HG03432 (cell line): ENCODE measurements around the gene EFEMP2.
"Not testable (repeated sequence)": the region's sequence is repeated elsewhere in the genome, so short reads cannot be mapped to it uniquely, and the experiment has no call there.

ENCODE experiments used
- ATAC-seq: cut with Tn5 transposase; IDR thresholded peaks from one replicate; pipeline ENCODE4 v1.9.1; 2021; ENCODE audit warnings: mild to moderate bottlenecking, moderate library complexity; ENCODE audit not compliant: unreplicated experiment

EFEMP2 gene

DNA sequence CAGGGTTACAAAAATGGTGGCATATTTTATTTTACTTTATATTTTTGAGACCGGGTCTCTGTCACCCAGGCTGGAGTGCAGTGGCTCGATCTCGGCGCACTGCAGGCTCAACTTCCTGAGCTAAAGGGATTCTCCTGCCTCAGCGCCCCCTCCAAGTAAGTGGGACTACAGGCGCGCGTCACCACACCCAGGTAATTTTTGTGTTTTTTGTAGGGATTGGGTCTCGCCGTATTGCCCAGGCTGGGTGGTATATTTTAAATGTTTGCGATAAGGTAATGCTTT is 28.2 kb upstream of the EFEMP2 start:
- ATAC-seq: no peak

DNA sequence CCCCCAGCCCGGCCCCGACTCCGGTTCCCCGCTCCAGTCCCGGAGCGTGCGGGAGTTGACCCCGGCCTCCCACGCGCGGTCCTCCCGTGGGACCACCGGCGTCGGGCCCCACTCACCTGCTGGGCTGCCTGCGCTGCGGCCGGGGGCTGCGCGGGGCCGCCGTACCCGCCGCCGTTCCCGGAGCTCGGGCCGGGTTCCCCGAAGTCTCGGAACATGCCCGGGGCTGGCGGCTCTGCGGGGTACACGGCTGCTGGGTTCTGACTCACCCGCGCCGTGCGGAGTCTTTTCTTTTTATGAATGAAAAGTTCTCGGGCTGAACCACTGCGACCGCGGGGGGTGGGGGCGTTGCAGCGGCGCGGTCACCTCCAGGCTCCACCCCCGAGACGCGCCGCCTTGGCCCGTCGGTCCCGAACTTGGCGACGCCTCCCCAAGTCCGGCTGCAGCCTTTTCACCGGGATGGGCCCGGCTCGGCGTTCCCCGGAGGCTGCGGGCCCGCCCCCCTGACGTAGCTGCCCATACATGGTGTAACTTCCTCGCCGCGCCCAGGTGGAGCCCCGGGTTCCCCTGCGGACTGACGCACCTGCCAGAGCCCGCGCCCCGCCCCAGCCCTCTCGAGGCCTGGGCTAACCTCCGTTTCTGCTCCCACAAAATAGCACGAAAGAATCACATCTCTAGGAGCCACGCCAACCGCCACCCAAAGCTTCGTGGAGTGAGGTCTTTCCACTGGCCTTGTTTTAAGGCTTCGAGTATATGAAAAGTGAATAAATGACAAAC is 27.7 kb upstream of the EFEMP2 start, which contains the start of gene FOSL1:
FOSL1 (minus strand) TSS at position 264 of the 774 bp plus-strand sequence; CDS start at position 215, 49 bp downstream.
- ATAC-seq: peak; percentile 78

- ATAC-seq: peak; percentile 2
Observed at GRCh38 chr11:65899356-65900124, 26.9 kb upstream of the EFEMP2 start.

DNA sequence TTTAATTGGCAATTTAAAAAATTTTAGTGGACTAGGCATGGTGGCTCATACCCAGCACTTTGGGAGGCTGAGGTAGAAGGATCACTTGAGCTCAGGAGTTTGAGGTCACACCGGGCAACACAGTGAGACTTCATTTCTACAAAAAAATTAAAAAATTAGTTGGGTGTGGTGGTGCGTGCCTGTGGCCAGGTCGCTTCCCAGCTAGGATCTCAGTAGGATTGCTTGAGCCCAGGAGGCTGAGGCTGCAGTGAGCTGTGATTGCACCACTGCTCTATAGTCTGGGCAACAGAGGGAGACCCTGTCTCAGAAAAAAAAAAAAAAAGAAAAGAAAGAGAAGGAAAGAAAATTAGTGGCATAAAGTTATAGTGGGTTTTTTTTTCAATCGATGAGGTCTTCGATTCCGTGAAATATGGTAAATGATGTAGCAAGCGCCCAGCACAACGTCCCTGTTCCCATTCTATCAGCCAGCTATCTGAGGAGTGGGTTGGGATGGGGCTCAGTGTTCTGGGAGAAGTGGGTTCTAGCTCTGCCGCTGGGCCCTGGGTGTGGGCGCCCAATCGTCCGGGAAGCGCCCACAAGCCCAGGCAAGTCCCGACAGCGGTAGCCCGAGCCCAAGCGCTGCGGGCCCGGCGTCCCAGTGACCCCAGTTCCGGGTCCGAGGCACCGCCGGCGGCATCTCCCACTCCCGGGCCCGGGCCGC is 26.2 kb upstream of the EFEMP2 start:
- ATAC-seq: no peak

DNA sequence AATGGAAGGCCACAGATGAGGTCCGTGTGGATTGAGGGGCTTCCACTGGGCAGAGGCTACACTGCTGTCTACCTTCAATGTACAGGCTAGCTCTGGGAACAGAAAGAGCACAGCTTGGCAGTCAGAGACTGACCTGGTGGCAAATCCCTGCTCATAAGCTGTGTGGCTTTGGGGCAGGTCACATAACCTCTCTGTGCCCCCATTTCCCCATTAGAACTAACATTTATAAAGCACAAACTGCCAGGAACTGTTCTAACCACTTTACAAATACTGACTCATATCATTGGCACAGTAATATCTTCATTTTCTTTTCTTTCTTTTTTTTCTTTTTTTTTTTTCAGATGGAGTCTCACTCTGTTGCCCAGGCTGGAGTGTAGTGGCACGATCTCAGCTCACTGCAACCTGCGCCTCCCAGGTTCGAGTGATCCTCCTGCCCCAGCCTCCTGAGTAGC is 24.4 kb upstream of the EFEMP2 start:
- ATAC-seq: no peak

- no peak for ATAC-seq
Observed at GRCh38 chr11:65896034-65896999, 23.7 kb upstream of the EFEMP2 start.

DNA sequence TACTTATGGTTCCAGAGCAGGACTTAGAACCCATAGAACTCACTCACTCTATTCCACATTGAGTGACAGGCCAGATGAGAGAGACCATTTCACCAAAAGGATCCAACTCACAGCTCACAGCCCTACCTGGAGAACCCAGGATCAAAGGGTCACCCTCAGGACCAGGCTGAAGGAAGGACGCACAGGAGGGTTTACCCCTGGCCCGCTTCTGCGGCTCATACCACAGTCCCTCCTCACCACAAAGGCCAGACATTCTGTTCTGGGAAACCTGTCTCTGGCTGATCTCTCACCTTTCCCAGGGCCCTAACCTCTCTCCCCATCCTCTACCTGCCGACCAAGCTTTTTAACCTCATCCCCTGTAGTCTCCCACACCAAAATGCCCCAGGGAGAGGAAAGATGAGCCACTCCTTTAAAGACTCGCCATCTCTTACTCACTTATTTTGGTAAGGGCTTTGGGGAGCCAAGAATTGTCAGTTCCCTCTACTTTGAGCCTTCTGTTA is 22.9 kb upstream of the EFEMP2 start:
- ATAC-seq: no peak

- no peak for ATAC-seq
Observed at GRCh38 chr11:65894034-65894591, 21.5 kb upstream of the EFEMP2 start.

DNA sequence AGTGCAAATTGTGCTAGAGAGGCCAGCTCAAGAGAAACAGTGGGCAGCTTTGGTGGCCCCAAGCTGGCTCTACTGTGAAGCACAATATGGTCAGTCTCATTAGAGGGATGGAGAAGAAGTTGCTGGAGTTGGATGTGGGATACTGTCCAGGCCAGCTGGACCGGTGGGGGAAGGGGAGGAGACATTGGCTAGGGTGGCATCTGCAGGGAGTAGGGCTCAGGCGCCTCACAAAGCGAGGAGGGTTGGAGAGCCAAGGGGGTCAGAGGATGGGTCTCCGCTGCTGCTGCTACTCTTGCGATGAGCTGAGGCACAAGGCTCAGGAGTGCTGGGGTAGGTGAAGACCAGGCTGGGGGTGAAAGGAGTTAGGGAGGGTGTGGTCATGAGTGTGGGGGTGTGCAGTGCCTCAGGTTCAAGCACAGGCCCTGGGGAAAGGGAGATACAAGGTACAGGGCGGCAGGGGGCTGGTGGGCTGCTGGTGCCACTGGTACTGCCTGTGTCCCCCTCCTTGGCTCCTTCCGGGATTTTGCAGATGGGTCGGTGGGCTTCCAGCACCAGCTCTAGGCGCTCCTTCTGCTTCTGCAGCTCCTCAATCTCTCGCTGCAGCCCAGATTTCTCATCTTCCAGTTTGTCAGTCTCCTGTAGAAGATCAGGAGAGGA is 20.2 kb upstream of the EFEMP2 start:
- ATAC-seq: no peak

DNA sequence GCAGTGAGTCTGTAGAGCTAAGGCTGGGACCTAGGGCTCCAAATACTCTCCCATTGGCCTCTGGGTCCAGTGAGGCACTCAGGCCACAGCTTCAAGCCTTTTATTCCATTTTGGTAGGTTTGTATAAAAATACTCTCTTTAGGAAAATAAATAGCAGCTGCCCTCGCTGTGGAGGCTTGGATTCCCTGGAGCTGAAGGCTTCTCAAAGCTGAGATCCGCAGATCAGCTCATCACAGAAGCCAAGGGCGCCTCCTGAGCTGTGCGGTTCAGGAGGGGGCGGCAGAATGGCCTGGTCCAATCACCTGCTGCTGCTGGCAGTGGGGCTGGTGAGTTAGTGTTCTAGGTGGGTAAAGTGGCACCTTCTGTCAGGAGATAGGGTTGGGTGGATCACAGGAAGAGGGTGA is 19.5 kb upstream of the EFEMP2 start:
- not testable (repeated sequence) for ATAC-seq

GRCh38 chr11:65891219-65892136 is 18.9 kb upstream of the EFEMP2 start:
- no peak for ATAC-seq

GRCh38 chr11:65890324-65891218 is 18.0 kb upstream of the EFEMP2 start, which contains the start of gene CCDC85B:
Gene CCDC85B (plus strand): TSS chr11:65890673. CDS start chr11:65890784, 111 bp downstream.
- peak; percentile 51 for ATAC-seq

- ATAC-seq: peak; percentile 59
Observed at GRCh38 chr11:65888163-65888814, 15.7 kb upstream of the EFEMP2 start, which contains the start of gene FIBP. Gene FIBP (minus strand): TSS chr11:65888471. CDS start chr11:65888418, 53 bp downstream.

- peak; percentile 1 for ATAC-seq
Observed at GRCh38 chr11:65887723-65888162, 15.1 kb upstream of the EFEMP2 start.

DNA sequence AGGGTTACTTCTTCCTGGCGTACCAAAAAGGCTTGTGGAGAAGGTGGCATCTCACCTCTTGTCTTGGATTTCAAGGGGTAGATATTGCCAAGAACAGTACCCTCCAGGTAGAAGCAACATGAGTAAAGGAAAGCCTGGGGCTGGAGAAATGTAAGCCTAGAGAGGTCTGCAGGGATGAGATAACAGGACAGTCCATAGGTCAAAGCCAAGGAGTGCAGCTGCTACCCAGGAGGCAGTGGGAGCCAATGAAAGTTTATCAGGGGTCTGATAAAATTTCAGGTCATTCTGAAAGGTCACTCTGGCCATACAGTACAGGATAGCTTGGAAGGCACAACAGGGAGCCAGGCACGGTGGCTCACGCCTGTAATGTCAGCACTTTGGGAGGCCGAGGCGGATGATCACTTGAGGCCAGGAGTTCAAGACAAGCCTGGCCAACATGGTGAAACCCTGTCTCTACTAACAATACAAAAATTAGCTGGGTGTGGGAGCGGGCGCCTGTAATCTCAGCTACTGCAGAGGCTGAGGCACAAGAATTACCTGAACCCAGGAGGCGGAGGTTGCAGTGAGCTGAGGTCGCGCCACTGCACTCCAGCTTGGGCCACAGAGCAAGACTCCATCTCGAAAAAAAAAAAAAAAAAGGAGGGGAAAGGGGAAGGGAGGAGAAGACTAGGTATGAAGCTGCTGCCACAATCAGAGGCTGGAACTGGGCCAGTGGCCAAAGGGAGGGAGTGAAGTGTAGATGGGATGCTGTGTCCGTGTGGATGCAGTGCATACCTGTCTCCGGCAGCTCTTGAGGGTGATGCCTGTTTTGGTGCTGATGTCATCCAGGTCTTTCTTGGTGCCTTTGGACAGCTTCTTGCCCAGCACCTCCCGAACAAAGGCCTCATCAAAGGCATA is 14.5 kb upstream of the EFEMP2 start:
- ATAC-seq: no peak
